Activated T-cell treated with anti-CD3 and anti-CD28 coated beads for 24 hours (primary cell): ENCODE measurements around the gene BANP.
"Not testable (repeated sequence)": the region's sequence is repeated elsewhere in the genome, so short reads cannot be mapped to it uniquely, and the experiment has no call there.

Source experiments
- DNase-seq: peaks from one replicate; pipeline ENCODE4 v3.0.0-alpha.2; 2020; ENCODE audit warnings: low read depth

The BANP gene

DNA sequence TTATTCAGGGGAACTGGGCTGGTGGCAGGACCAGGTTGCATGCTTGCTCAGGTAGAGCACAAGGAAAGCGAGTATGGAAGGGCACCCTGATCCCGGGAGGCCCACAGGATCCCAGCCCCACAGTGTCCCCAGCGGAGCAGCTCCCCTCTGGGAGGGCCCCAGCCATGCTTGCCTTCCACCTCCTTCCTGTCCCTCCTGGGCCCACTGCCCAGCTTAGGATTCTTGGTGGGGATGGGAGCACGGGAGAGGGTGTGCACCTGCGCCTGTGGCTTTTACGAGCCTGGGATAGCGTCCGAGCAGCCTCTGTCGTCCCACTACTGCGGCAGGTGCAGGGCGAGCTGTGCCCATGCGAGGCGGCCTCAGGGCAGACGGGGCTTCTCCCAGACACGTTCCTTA is 114.5 kb downstream of the BANP start:
- no peak for DNase-seq

DNA sequence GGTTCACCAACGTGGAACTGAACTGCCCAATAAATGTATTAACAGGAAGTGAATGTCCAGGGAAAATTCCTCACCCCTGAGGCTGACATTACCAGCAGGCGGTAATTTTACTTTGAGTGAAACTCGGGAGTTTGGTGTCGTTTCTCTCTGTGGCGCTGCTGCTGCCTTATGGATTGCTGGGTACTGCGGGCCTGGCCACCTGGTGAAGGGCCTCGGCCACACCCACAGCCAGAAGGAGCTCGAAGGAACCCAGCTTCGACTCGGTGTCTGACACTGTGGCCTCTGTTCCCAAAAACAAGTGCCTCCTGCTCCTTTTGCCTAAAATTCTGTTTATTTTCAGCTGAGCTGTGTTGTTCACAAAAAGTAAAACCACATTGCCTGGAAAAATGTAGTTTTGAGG is 115.0 kb downstream of the BANP start:
- DNase-seq = no peak

DNA sequence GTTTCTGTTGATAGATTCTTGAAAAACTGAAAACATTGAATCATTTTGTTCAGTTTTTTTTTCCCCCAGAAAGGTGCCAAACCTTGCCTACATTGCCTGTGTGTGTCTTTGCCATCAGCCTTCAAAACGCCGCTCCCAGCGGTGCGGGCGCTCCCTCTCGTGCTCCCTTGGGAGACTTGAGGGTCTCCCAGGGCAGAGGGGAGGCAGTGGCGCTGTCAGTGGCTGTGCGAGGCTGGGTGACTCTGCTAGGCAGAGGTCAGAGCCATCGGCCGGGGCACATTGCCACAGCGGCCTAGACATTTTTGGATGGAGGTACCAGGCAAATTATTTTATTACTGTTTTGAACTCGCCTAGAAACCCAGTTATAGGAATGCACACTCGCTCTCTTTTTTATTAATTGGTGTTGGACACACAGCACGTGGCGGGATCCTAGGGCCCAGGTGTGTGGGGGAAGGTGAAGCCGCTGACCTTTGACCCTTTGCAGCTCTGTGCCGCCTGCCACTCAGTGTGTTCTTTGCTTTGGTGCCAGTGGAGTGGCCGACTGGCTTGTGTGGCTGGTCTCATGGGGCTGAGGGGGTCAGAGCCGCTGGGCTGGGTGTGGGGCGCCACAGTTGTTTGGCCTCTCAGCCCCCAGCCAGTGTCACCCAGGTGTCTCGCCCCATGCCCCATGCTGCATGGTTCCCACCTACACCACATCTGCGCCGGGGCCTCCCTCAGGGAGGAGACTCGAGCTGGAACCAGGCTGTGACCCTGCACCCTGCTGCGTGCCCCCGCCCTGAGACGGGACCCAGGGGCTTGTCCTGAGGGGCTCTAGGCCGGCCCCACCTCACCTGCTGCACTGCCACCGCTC is 115.7 kb downstream of the BANP start:
- no peak for DNase-seq

DNA sequence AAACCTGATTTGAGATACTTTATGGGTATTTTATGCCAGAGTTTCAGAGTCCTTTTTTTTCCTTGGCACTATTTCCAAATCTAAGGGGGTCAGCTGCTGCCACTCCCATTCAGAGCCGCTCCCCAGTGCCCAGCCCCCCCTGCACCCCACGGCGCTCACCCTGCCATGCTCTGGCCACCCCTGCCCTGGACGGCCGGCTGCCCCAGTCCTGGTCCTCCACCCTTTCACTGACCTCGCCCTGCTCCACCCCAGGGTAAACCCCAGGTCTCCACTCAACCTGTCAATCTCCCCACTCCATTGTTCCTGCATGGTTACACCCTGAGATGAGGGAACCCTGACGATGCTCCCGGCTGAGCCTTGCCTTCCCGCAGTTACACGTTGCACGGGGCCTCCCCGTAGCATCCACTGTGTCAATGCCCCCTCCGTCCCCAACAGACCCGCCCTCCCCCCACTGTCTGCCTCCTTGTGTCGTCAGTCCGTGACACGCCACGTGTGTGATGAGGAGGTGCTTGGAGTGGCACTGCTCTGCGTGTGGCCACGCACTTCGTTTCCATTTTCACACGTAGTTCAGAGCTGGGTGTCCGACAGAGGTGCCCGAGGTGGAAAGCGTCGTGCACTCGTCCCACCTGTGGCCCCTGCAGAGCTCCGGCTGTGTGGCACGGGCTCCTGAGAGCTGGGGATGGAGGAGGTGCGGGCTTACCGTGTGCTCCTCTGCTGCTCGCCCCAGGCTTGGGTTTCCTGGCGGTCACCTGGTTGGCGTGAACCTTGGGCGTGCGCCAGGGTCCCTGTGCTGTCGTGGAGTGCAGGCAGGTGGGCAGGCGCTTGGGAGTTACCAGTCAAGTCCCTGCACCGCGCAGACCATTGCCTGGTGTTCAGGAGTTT is 116.5 kb downstream of the BANP start:
- DNase-seq = no peak

GRCh38 chr16:88068476-88069396 is 117.5 kb downstream of the BANP start:
- no peak for DNase-seq

GRCh38 chr16:88069397-88070168 is 118.3 kb downstream of the BANP start:
- no peak for DNase-seq

GRCh38 chr16:88070341-88070740 is 119.1 kb downstream of the BANP start:
- no peak for DNase-seq

GRCh38 chr16:88070989-88071625 is 119.9 kb downstream of the BANP start:
- no peak for DNase-seq

- no peak for DNase-seq
These were observed 120.7 kb downstream of the BANP start for GRCh38 chr16:88071908-88072307.

GRCh38 chr16:88072571-88073001 is 121.4 kb downstream of the BANP start:
- no peak for DNase-seq

- DNase-seq = no peak
These were observed 122.0 kb downstream of the BANP start for GRCh38 chr16:88073201-88073721.

DNA sequence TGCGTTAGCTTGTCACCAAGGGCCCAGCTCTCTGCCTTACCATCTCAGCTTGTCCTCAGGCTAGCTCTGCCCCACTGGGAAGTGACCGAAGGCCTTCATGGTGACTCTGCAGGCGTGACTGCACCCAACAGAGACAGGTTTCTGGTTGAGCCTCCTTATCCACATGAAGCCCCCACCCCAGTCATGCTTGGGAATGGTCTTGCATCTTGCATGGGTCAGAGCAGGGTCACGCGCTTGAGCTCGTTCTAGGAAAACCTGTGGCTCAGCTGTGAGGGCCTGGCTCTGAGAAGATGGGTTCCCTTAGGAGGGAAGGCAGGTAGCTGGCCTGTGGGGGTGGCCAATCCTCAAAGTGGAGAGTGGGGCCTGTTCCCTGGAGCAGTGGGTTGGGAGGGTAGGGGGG is 122.8 kb downstream of the BANP start:
- DNase-seq = no peak

DNA sequence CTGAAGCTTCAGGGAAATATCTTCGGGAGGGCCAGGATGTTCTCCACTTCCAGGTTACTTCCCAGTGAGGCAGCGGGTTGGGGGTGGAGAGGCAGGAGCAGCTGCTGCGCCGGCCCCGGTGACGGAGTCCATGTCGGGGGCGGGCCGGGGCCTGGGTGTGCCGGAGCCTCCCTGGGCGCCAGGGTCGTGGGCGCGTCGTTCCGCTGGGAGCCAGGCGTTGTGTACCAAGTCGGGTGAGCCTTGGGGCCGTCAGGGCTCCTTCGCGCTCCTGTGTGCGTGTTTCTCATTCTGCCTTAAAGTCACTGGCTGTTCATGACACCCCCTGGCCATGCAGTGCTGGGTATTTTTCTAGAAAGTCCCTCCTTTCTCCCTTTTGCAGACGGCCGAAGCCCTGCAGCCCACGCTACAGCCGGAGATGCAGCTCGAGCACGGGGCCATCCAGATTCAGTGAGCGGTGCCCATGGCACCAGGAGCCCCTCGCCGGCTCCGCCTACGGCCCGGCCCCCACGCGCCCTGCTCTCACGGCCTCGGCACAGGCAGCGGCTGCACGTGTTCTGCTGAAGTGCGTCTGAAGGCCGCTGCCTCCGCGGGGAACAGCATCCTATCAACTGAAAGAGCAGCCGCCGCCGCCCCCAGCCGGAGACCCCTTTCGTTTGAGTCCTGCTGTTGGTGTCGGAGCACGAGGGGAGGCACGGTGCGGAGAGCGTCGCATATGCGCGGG is 125.1 kb downstream of the BANP start:
- DNase-seq = no peak

GRCh38 chr16:88076932-88077320 is 125.7 kb downstream of the BANP start:
- not testable (repeated sequence) for DNase-seq

GRCh38 chr16:88077328-88078108 is 126.3 kb downstream of the BANP start:
- no peak for DNase-seq

- DNase-seq = no peak
These were observed 127.0 kb downstream of the BANP start for GRCh38 chr16:88078111-88078775.

DNA sequence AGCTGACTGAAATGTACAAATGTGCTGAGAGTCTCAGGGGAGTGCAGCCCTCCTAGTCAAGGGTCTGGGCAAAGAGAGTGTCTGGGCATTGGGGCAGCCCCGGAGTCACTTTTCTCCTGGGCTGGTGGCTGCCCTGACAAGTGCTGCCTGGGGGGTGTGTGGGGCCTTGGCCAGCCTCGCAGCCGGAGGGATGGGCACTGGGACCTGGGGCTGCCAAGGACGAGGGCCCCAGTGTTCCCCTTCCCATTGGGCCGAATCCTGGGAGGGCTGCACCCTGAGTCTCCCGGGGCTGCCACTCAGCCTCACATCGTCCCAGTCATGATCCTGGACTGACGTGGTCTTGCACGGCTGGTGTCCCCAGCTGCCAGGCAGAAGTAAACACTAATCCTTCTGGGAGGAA is 132.3 kb downstream of the BANP start:
- DNase-seq = no peak

GRCh38 chr16:88084881-88085280 is 133.6 kb downstream of the BANP start:
- DNase-seq = no peak
